WTC11 (cell line): ENCODE data around the gene RIPOR3. TPM values are rescaled to one million over a fixed set of nuclear protein-coding genes. Genes with fewer than 3 reads are reported as not detected.

ENCODE experiments used
- ATAC-seq: fragments of 200-7000 bp; cut with Tn5 transposase; 2 replicates; pipeline ENCODE4 v1.10.0; 2021; ENCODE audit warnings: mild to moderate bottlenecking, moderate library complexity
- CTCF ChIA-PET: fragments of 300-600 bp; sonication (Branson Sonifier 250); formaldehyde crosslinking; loops from one replicate; lab custom pipeline; 2021; ENCODE audit warnings: antibody characterized with exemption; lab: Charles Lee
- POLR2A ChIA-PET: fragments of 350-600 bp; sonication (Branson Sonifier 250); formaldehyde crosslinking; loops from one replicate; lab custom pipeline; 2021; ENCODE audit warnings: antibody characterized with exemption; lab: Charles Lee
- DNase-seq: peaks from one replicate; pipeline ENCODE4 v3.0.0; 2021; ENCODE audit warnings: low spot score
- H3K27ac Mint-ChIP-seq: 2 replicates; pipeline ENCODE4 v1.8.0; 2021; ENCODE audit warnings: mixed read lengths
- H3K27me3 Mint-ChIP-seq: 2 replicates; pipeline ENCODE4 v1.8.0; 2021; ENCODE audit warnings: low read depth, mild to moderate bottlenecking, moderate library complexity, mixed read lengths
- H3K36me3 Mint-ChIP-seq: 2 replicates; pipeline ENCODE4 v1.8.0; 2021; ENCODE audit warnings: mixed read lengths
- H3K4me1 Mint-ChIP-seq: 2 replicates; pipeline ENCODE4 v1.8.0; 2022; ENCODE audit warnings: mixed read lengths
- H3K4me3 Mint-ChIP-seq: 2 replicates; pipeline ENCODE4 v1.8.0; 2021; ENCODE audit warnings: mild to moderate bottlenecking, moderate library complexity, mixed read lengths
- H3K9me3 Mint-ChIP-seq: 2 replicates; pipeline ENCODE4 v1.8.0; 2021; ENCODE audit warnings: mixed read lengths
- ATF2 ChIP-seq: sonication (generic); formaldehyde crosslinking; IDR thresholded peaks from 2 replicates; pipeline ENCODE4 v1.8.1; 2022; ENCODE audit warnings: low read depth, missing genetic modification reagents, borderline replicate concordance
- CREB1 ChIP-seq: sonication (generic); formaldehyde crosslinking; IDR thresholded peaks from 2 replicates; pipeline ENCODE4 v1.8.0; 2023; ENCODE audit warnings: mild to moderate bottlenecking, missing genetic modification reagents
- CREM ChIP-seq: sonication (generic); formaldehyde crosslinking; IDR thresholded peaks from 2 replicates; pipeline ENCODE4 v1.8.1; 2022; ENCODE audit warnings: mild to moderate bottlenecking, missing genetic modification reagents, moderate library complexity
- ESRRA ChIP-seq: sonication (generic); formaldehyde crosslinking; IDR thresholded peaks from 2 replicates; pipeline ENCODE4 v1.8.1; 2022; ENCODE audit warnings: mild to moderate bottlenecking, missing genetic modification reagents, borderline replicate concordance
- FOXP1 ChIP-seq: sonication (generic); formaldehyde crosslinking; IDR thresholded peaks from 2 replicates; pipeline ENCODE4 v1.8.0; 2022; ENCODE audit warnings: missing genetic modification reagents, mild to moderate bottlenecking, moderate library complexity, borderline replicate concordance
- GRHL2 ChIP-seq: fragments of 250-450 bp; sonication (Bioruptor Pico); IDR thresholded peaks from 2 replicates; pipeline ENCODE4 v1.8.0; 2022; ENCODE audit warnings: mild to moderate bottlenecking, moderate library complexity; ENCODE audit not compliant: insufficient replicate concordance, severe bottlenecking
- JAZF1 ChIP-seq: fragments of 250-450 bp; sonication (Bioruptor Pico); IDR thresholded peaks from 2 replicates; pipeline ENCODE4 v1.9.0; 2021; ENCODE audit warnings: moderate library complexity, mild to moderate bottlenecking, inconsistent platforms
- MXD4 ChIP-seq: fragments of 250-450 bp; sonication (Bioruptor Pico); IDR thresholded peaks from 2 replicates; pipeline ENCODE4 v1.8.0; 2021; ENCODE audit warnings: mild to moderate bottlenecking, moderate library complexity, borderline replicate concordance
- NFE2L1 ChIP-seq: sonication (generic); formaldehyde crosslinking; IDR thresholded peaks from 2 replicates; pipeline ENCODE4 v1.8.1; 2023; ENCODE audit warnings: missing genetic modification reagents
- NR2C2 ChIP-seq: sonication (generic); formaldehyde crosslinking; IDR thresholded peaks from 2 replicates; pipeline ENCODE4 v1.8.0; 2022; ENCODE audit warnings: mild to moderate bottlenecking, missing genetic modification reagents
- NR3C1 ChIP-seq: sonication (generic); formaldehyde crosslinking; conservative IDR thresholded peaks from 2 replicates; pipeline ENCODE4 v1.8.1; 2023; ENCODE audit warnings: low read depth, mild to moderate bottlenecking, missing genetic modification reagents
- PRDM15 ChIP-seq: sonication (generic); formaldehyde crosslinking; IDR thresholded peaks from 2 replicates; pipeline ENCODE4 v1.8.0; 2022; ENCODE audit warnings: missing genetic modification reagents
- SMAD4 ChIP-seq: sonication (generic); formaldehyde crosslinking; IDR thresholded peaks from 2 replicates; pipeline ENCODE4 v1.8.0; 2022; ENCODE audit warnings: mild to moderate bottlenecking, missing genetic modification reagents
- SOX15 ChIP-seq: fragments of 250-450 bp; sonication (Bioruptor Pico); IDR thresholded peaks from 2 replicates; pipeline ENCODE4 v1.9.0; 2021; ENCODE audit warnings: mild to moderate bottlenecking
- TEAD1 ChIP-seq: sonication (generic); formaldehyde crosslinking; IDR thresholded peaks from 2 replicates; pipeline ENCODE4 v1.8.0; 2022; ENCODE audit warnings: mild to moderate bottlenecking, missing genetic modification reagents
- TEAD4 ChIP-seq: sonication (generic); formaldehyde crosslinking; IDR thresholded peaks from 2 replicates; pipeline ENCODE4 v1.8.0; 2022; ENCODE audit warnings: mild to moderate bottlenecking, missing genetic modification reagents
- ZBTB43 ChIP-seq: sonication (generic); formaldehyde crosslinking; IDR thresholded peaks from 2 replicates; pipeline ENCODE4 v1.8.1; 2023; ENCODE audit warnings: mild to moderate bottlenecking, missing genetic modification reagents
- ZNF121 ChIP-seq: sonication (generic); formaldehyde crosslinking; IDR thresholded peaks from 2 replicates; pipeline ENCODE4 v1.8.0; 2023; ENCODE audit warnings: missing genetic modification reagents
- ZNF317 ChIP-seq: sonication (generic); formaldehyde crosslinking; IDR thresholded peaks from 2 replicates; pipeline ENCODE4 v1.8.1; 2023; ENCODE audit warnings: low read depth, mild to moderate bottlenecking, moderate library complexity, missing genetic modification reagents, borderline replicate concordance
- ZNF396 ChIP-seq: fragments of 250-450 bp; sonication (Bioruptor Pico); IDR thresholded peaks from 2 replicates; pipeline ENCODE4 v1.8.0; 2021; ENCODE audit warnings: mild to moderate bottlenecking, moderate library complexity, borderline replicate concordance
- total RNA-seq: library from RNA; stranded (reverse); gene quantifications from 3 replicates; pipeline ENCODE4 v1.2.3, GENCODE V29; 2021
- TF ChIP-seq, protein P1 (sequence below): sonication (generic); formaldehyde crosslinking; IDR thresholded peaks from 2 replicates; pipeline ENCODE4 v1.8.1; 2023; ENCODE audit warnings: mild to moderate bottlenecking, missing genetic modification reagents
- TF ChIP-seq, protein P2 (sequence below): fragments of 250-450 bp; sonication (Bioruptor Pico); IDR thresholded peaks from 2 replicates; pipeline ENCODE4 v1.9.0; 2021; ENCODE audit warnings: mild to moderate bottlenecking

Gene RIPOR3
- total RNA-seq, 1 experiment from 2014 or later: 6.5 TPM

DNA sequence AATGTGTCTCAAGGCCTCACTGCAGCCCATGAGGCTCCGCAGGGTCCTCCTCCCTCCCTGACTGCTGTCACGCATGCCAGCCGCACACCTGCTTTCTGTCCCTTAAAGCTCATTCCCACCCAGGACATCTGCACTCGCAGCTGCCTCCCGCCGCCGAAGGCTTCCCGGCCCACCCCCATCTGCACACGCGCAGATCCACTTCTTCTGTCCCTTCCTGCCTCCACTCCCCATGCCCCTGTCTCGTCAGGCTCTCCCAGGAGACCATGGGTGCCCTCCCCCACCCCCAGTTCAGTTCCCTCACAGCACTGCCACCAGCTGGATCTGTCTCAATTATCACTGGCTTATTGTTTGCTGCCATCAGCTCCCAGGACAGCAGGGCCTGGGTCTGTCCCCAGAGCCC lies 63.0 kb downstream of the RIPOR3 start:
- CTCF ChIA-PET: interaction anchor here (0.7 to 2.9 kb wide), 10 partner anchors 11 to 166 kb away, joined by 3 to 11 read pairs (median 6); partner anchors contain the start of gene BCAS4
- Mint-ChIP-seq H3K27me3 (no peaks in the 10 kb centered on the region), H3K27ac (peak overlapping the region; percentile 79), H3K4me1 (peaks cover 20% of the 10 kb centered on the region), H3K36me3 (no peaks in the 10 kb centered on the region), H3K4me3 (no peak overlapping the region), H3K9me3 (no peaks in the 10 kb centered on the region)
- POLR2A ChIA-PET: interaction anchor here (1.0 kb wide), 1 partner anchor 123 kb away, joined by 3 read pairs; no protein-coding TSS in a partner anchor
- DNase-seq: no peak
- TF ChIP-seq GRHL2 (no peak), TEAD4 (no peak), NR2C2 (CRISPR knock-in tag) (no peak), NR3C1 (CRISPR knock-in tag) (no peak), PRDM15 (CRISPR knock-in tag) (no peak), CREB1 (CRISPR knock-in tag) (no peak), ZNF317 (CRISPR knock-in tag) (no peak), ZNF396 (CRISPR knock-in tag) (no peak), ZNF121 (CRISPR knock-in tag) (no peak), CREM (CRISPR knock-in tag) (no peak), ATF2 (no peak)
- TF ChIP-seq, protein P1, sequence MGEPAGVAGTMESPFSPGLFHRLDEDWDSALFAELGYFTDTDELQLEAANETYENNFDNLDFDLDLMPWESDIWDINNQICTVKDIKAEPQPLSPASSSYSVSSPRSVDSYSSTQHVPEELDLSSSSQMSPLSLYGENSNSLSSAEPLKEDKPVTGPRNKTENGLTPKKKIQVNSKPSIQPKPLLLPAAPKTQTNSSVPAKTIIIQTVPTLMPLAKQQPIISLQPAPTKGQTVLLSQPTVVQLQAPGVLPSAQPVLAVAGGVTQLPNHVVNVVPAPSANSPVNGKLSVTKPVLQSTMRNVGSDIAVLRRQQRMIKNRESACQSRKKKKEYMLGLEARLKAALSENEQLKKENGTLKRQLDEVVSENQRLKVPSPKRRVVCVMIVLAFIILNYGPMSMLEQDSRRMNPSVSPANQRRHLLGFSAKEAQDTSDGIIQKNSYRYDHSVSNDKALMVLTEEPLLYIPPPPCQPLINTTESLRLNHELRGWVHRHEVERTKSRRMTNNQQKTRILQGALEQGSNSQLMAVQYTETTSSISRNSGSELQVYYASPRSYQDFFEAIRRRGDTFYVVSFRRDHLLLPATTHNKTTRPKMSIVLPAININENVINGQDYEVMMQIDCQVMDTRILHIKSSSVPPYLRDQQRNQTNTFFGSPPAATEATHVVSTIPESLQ (CRISPR knock-in tag): no peak
- TF ChIP-seq, protein P2, sequence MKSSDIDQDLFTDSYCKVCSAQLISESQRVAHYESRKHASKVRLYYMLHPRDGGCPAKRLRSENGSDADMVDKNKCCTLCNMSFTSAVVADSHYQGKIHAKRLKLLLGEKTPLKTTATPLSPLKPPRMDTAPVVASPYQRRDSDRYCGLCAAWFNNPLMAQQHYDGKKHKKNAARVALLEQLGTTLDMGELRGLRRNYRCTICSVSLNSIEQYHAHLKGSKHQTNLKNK (CRISPR knock-in tag): no peak
- no peak for ATAC-seq

- CTCF ChIA-PET: interaction anchor here (1.1 to 2.9 kb wide), 6 partner anchors 11 to 163 kb away, joined by 3 to 11 read pairs (median 6); no protein-coding TSS in a partner anchor
- ATAC-seq (no peak), DNase-seq (no peak)
- no peak overlapping the region for H3K4me3 Mint-ChIP-seq
- H3K9me3 Mint-ChIP-seq: no peaks in the 10 kb centered on the region
- no peaks in the 10 kb centered on the region for H3K36me3 Mint-ChIP-seq
- H3K27me3 Mint-ChIP-seq: no peaks in the 10 kb centered on the region
- POLR2A ChIA-PET: no interaction called here
- H3K4me1 Mint-ChIP-seq: peaks cover 18% of the 10 kb centered on the region
- H3K27ac Mint-ChIP-seq: no peak overlapping the region
- TF ChIP-seq SOX15 (no peak), GRHL2 (no peak), ESRRA (CRISPR knock-in tag) (no peak), ZNF396 (CRISPR knock-in tag) (no peak), FOXP1 (CRISPR knock-in tag) (no peak), JAZF1 (CRISPR knock-in tag) (no peak), MXD4 (no peak), CREM (CRISPR knock-in tag) (no peak), TEAD1 (no peak), ZBTB43 (CRISPR knock-in tag) (no peak), SMAD4 (CRISPR knock-in tag) (no peak), TEAD4 (no peak), NFE2L1 (no peak)
- TF ChIP-seq, protein P1 (CRISPR knock-in tag): no peak
- TF ChIP-seq, protein P2 (CRISPR knock-in tag): no peak
These were observed 63.6 kb downstream of the RIPOR3 start for GRCh38 chr20:50627747-50628146.
